A673 (cell line): ENCODE data around the gene SLX4. TPM values are rescaled to one million over a fixed set of nuclear protein-coding genes. Genes with fewer than 3 reads are reported as not detected.

Experiments
- BruUV-seq: library from RNA; stranded (reverse); fragments of 400-500 nt; replicated peaks from 2 replicates; lab custom pipeline; 2021; lab: Mats Ljungman, UMichigan
- CTCF ChIA-PET: fragments of 300-600 bp; sonication (Branson Sonifier 250); formaldehyde crosslinking; loops from one replicate; lab custom pipeline; 2022; ENCODE audit warnings: antibody characterized with exemption; lab: Charles Lee
- POLR2A ChIA-PET: fragments of 300-600 bp; sonication (Branson Sonifier 250); formaldehyde crosslinking; loops from one replicate; lab custom pipeline; 2022; ENCODE audit warnings: antibody characterized with exemption; ENCODE audit not compliant: low non-redundant PET; lab: Charles Lee
- DNase-seq: peaks from one replicate; pipeline ENCODE4 v3.0.0-alpha.2; 2015; ENCODE audit warnings: low spot score
- H3K27ac ChIP-seq: fragments of 200-600 bp; sonication (generic); 2 replicates; pipeline ENCODE4 v1.5.1; 2016; ENCODE audit warnings: mixed run types, low read depth, mild to moderate bottlenecking, mixed read lengths, antibody characterized with exemption, low read length; ENCODE audit not compliant: poor library complexity, severe bottlenecking
- H3K27me3 ChIP-seq: fragments of 200-600 bp; sonication (generic); replicated peaks from 2 replicates; pipeline ENCODE4 v1.6.1; 2017; ENCODE audit warnings: mixed run types, low read depth, mild to moderate bottlenecking, mixed read lengths, antibody characterized with exemption, low read length; ENCODE audit not compliant: insufficient read depth, poor library complexity
- H3K36me3 ChIP-seq: fragments of 200-600 bp; sonication (generic); 2 replicates; pipeline ENCODE4 v1.6.1; 2016; ENCODE audit warnings: mixed run types, mild to moderate bottlenecking, mixed read lengths, antibody characterized with exemption, low read length; ENCODE audit not compliant: insufficient read depth, poor library complexity, severe bottlenecking
- H3K4me1 ChIP-seq: fragments of 200-600 bp; sonication (generic); 2 replicates; pipeline ENCODE4 v1.6.1; 2017; ENCODE audit warnings: mixed run types, mild to moderate bottlenecking, mixed read lengths, antibody characterized with exemption, low read length; ENCODE audit not compliant: insufficient read depth, poor library complexity, severe bottlenecking
- H3K4me3 ChIP-seq: fragments of 200-600 bp; sonication (generic); 2 replicates; pipeline ENCODE4 v1.5.1; 2016; ENCODE audit warnings: low read depth, mixed run types, mild to moderate bottlenecking, mixed read lengths, low read length; ENCODE audit not compliant: poor library complexity, severe bottlenecking
- H3K9me3 ChIP-seq: fragments of 200-600 bp; sonication (generic); 2 replicates; pipeline ENCODE4 v1.6.1; 2016; ENCODE audit warnings: mixed run types, low read depth, mild to moderate bottlenecking, mixed read lengths, antibody characterized with exemption, low read length; ENCODE audit not compliant: poor library complexity, severe bottlenecking
- CTCF ChIP-seq: fragments of 300-800, 200-600 bp; sonication (generic); conservative IDR thresholded peaks from 2 replicates; pipeline ENCODE4 v1.5.1; 2017; ENCODE audit warnings: low read depth, mild to moderate bottlenecking, antibody characterized with exemption, low read length, moderate library complexity, mixed read lengths
- EZH2 ChIP-seq: fragments of 200-600 bp; sonication (generic); IDR thresholded peaks from 2 replicates; pipeline ENCODE4 v1.6.1; 2017; ENCODE audit warnings: borderline replicate concordance, low read depth, mild to moderate bottlenecking, mixed read lengths, antibody characterized with exemption, low read length; ENCODE audit not compliant: poor library complexity, severe bottlenecking
- intact Hi-C: fragments of 100-400 bp; cut with micrococcal nuclease; formaldehyde crosslinking; loops from one replicate; pipeline ENCODE4 v1.10.0; 2022; ENCODE audit not compliant: unreplicated experiment
- total RNA-seq: library from RNA; stranded (reverse); gene quantifications from 2 replicates; pipeline ENCODE4 v1.2.3, GENCODE V29; 2021

SLX4 gene
- total RNA-seq, 1 experiment from 2014 or later, result 15.1 TPM

- intact Hi-C loops, result no loop called here
- no TSS peak for BruUV-seq
- peak; percentile 51 for DNase-seq
- ChIA-PET POLR2A (no interaction called here), CTCF (no interaction called here)
- no peak overlapping the region for H3K4me3 ChIP-seq
- no peaks in the 10 kb centered on the region for H3K9me3 ChIP-seq
- peak overlapping the region; percentile 68 for H3K27ac ChIP-seq
- peaks cover under 1% of the 10 kb centered on the region for H3K36me3 ChIP-seq
- H3K4me1 ChIP-seq, result peaks cover 10% of the 10 kb centered on the region
- TF ChIP-seq CTCF (no peak), EZH2 (no peak)
- no peaks in the 10 kb centered on the region for H3K27me3 ChIP-seq
Observed at GRCh38 chr16:3645504-3646347, 34.3 kb upstream of the SLX4 start.

GRCh38 chr16:3645108-3645503, 33.7 kb upstream of the SLX4 start:
- BruUV-seq, result no TSS peak
- intact Hi-C loops, result no loop called here
- ChIA-PET CTCF (no interaction called here), POLR2A (no interaction called here)
- H3K27me3 ChIP-seq, result no peaks in the 10 kb centered on the region
- H3K4me1 ChIP-seq, result peaks cover 10% of the 10 kb centered on the region
- peak overlapping the region; percentile 68 for H3K27ac ChIP-seq
- TF ChIP-seq EZH2, result no peak
- no peak for TF ChIP-seq CTCF
- no peaks in the 10 kb centered on the region for H3K36me3 ChIP-seq
- DNase-seq, result no peak
- H3K9me3 ChIP-seq, result no peaks in the 10 kb centered on the region
- no peak overlapping the region for H3K4me3 ChIP-seq

GRCh38 chr16:3643095-3643730, 31.8 kb upstream of the SLX4 start:
- intact Hi-C loops, result no loop called here
- no peak overlapping the region for H3K4me3 ChIP-seq
- H3K4me1 ChIP-seq, result peaks cover 10% of the 10 kb centered on the region
- TF ChIP-seq EZH2 (no peak), CTCF (no peak)
- no peaks in the 10 kb centered on the region for H3K27me3 ChIP-seq
- H3K36me3 ChIP-seq, result no peaks in the 10 kb centered on the region
- H3K9me3 ChIP-seq, result no peaks in the 10 kb centered on the region
- ChIA-PET POLR2A (interaction anchor here (0.7 kb wide), 1 partner anchor 44 kb away, joined by 3 read pairs; no protein-coding TSS in a partner anchor), CTCF (no interaction called here)
- no peak for DNase-seq
- BruUV-seq, result no TSS peak
- H3K27ac ChIP-seq, result no peak overlapping the region
